BJ (cell line): ENCODE data around the gene MST1. TPM values are rescaled to one million over a fixed set of nuclear protein-coding genes. Genes with fewer than 3 reads are reported as not detected.
A peak's percentile ranks its signal among the peaks of the same experiment; 100 is the strongest.

Experiments
- CTCF ChIA-PET: fragments of 350-600 bp; formaldehyde crosslinking; extraction: SDS; loops from one replicate; lab custom pipeline; 2021; ENCODE audit warnings: antibody characterized with exemption, inconsistent platforms; lab: Yijun Ruan, JAX
- POLR2A ChIA-PET: fragments of 300-600 bp; sonication (Branson Sonifier 250); formaldehyde crosslinking; extraction: SDS; loops from one replicate; lab custom pipeline; 2021; ENCODE audit warnings: antibody characterized with exemption; lab: Charles Lee
- DNase-seq: peaks from one replicate; pipeline ENCODE4 v3.0.0-alpha.2; 2011; ENCODE audit warnings: low read depth
- H3K27me3 ChIP-seq: 2 replicates; pipeline ENCODE4 v1.6.0; 2011; ENCODE audit warnings: low read length; ENCODE audit not compliant: control insufficient read depth, insufficient read depth
- H3K36me3 ChIP-seq: 2 replicates; pipeline ENCODE4 v1.5.1; 2011; ENCODE audit warnings: low read length; ENCODE audit not compliant: control insufficient read depth, insufficient read depth
- H3K4me3 ChIP-seq: 2 replicates; pipeline ENCODE4 v1.5.1; 2011; ENCODE audit warnings: low read depth, mild to moderate bottlenecking, control low read depth, low read length
- CTCF ChIP-seq: IDR thresholded peaks from 2 replicates; pipeline ENCODE4 v1.5.1; 2011; ENCODE audit warnings: low read depth, mild to moderate bottlenecking, control low read depth, inconsistent platforms, low read length, moderate library complexity; ENCODE audit not compliant: insufficient read depth
- polyA plus RNA-seq: library from polyadenylated mRNA; depleted of rRNA; stranded (reverse); fragments of >200 nt; gene quantifications from 2 replicates; pipeline ENCODE4 v1.2.3, GENCODE V29; 2011

MST1 gene
- polyA plus RNA-seq, 1 experiment: 10.7 TPM

GRCh38 chr3:49675912-49676311 is 13.4 kb downstream of the MST1 start:
- CTCF ChIA-PET: interaction anchor here (3.9 kb wide), 1 partner anchor 137 kb away, joined by 25 read pairs; no protein-coding TSS in a partner anchor
- H3K4me3 ChIP-seq: no peak overlapping the region
- DNase-seq: no peak
- peaks cover 35% of the 10 kb centered on the region for H3K36me3 ChIP-seq
- H3K27me3 ChIP-seq: no peaks in the 10 kb centered on the region
- POLR2A ChIA-PET: no interaction called here
- no peak for TF ChIP-seq CTCF

- Histone ChIP-seq H3K27me3 (no peaks in the 10 kb centered on the region), H3K36me3 (peaks cover 26% of the 10 kb centered on the region), H3K4me3 (peak overlapping the region; percentile 79)
- ChIA-PET POLR2A (no interaction called here), CTCF (no interaction called here)
- 0 out of 2 replicates have a peak, but pooled peaks have one; percentile 6 for TF ChIP-seq CTCF
- no peak for DNase-seq
Measured at GRCh38 chr3:49674497-49674983, 14.7 kb downstream of the MST1 start.

GRCh38 chr3:49673715-49674496 is 15.4 kb downstream of the MST1 start, which contains the start of gene APEH:
Gene APEH, plus strand, starts transcription at chr3:49674351. Its CDS starts 51 bp downstream, at chr3:49674402.
- ChIA-PET CTCF (interaction anchor here (5.4 kb wide), 1 partner anchor 135 kb away, joined by 152 read pairs; no protein-coding TSS in a partner anchor), POLR2A (no interaction called here)

GRCh38 chr3:49673121-49673714 is 16.1 kb downstream of the MST1 start:
- Histone ChIP-seq H3K36me3 (peaks cover 15% of the 10 kb centered on the region), H3K4me3 (peak overlapping the region; percentile 79), H3K27me3 (no peaks in the 10 kb centered on the region)
- no peak for DNase-seq
- ChIA-PET CTCF (interaction anchor here (1.4 to 5.4 kb wide), 3 partner anchors 106 to 173 kb away, joined by 3 to 152 read pairs (median 15); no protein-coding TSS in a partner anchor), POLR2A (interaction anchor here (0.6 kb wide), 2 partner anchors 134 to 501 kb away, joined by 3 read pairs; no protein-coding TSS in a partner anchor)
- no peak for TF ChIP-seq CTCF

More at GRCh38 chr3:49673715-49674496, 15.4 kb downstream of the MST1 start, which contains the start of gene APEH:
- TF ChIP-seq CTCF: no peak
- Histone ChIP-seq H3K36me3 (peaks cover 20% of the 10 kb centered on the region), H3K27me3 (no peaks in the 10 kb centered on the region), H3K4me3 (peak within 1 kb of the TSS; percentile 79)
- peak; percentile 86 for DNase-seq
